ENCODE data around the gene NHLRC2. TPM values are rescaled to one million over a fixed set of nuclear protein-coding genes. Genes with fewer than 3 reads are reported as not detected.
A peak's percentile ranks its signal among the peaks of the same experiment; 100 is the strongest.

The NHLRC2 gene
- total RNA-seq, 2 experiments from 2014 or later, result 20.1 to 22.3 TPM

GRCh38 chr10:113890769-113891168 is 36.3 kb downstream of the NHLRC2 start:
- H3K27me3 Mint-ChIP-seq, result no peaks in the 10 kb centered on the region
- intact Hi-C loops (cut with DNase I, micrococcal nuclease), result no loop called here
- ChIA-PET POLR2A (no interaction called here), CTCF (no interaction called here)
- no peak overlapping the region for H3K4me3 Mint-ChIP-seq
- peaks cover 2% of the 10 kb centered on the region for H3K9me3 Mint-ChIP-seq (ENCODE audit: low read depth)
- ATAC-seq, result no peak
- no peak for DNase-seq
- peaks cover 2% of the 10 kb centered on the region for H3K4me1 Mint-ChIP-seq
- peaks cover 33% of the 10 kb centered on the region for H3K36me3 Mint-ChIP-seq (ENCODE audit: low read depth)
- no peak overlapping the region for H3K27ac Mint-ChIP-seq

GRCh38 chr10:113891476-113891875 is 37.0 kb downstream of the NHLRC2 start:
- H3K9me3 Mint-ChIP-seq (ENCODE audit: low read depth), result peaks cover 2% of the 10 kb centered on the region
- intact Hi-C loops (cut with DNase I, micrococcal nuclease), result no loop called here
- no peak overlapping the region for H3K27ac Mint-ChIP-seq
- peaks cover 2% of the 10 kb centered on the region for H3K4me1 Mint-ChIP-seq
- peaks cover 33% of the 10 kb centered on the region for H3K36me3 Mint-ChIP-seq (ENCODE audit: low read depth)
- H3K4me3 Mint-ChIP-seq, result no peak overlapping the region
- no peaks in the 10 kb centered on the region for H3K27me3 Mint-ChIP-seq
- ChIA-PET CTCF (no interaction called here), POLR2A (no interaction called here)
- ATAC-seq (no peak), DNase-seq (no peak)

GRCh38 chr10:113893570-113893969 is 39.1 kb downstream of the NHLRC2 start:
- DNase-seq (no peak), ATAC-seq (no peak)
- no peaks in the 10 kb centered on the region for H3K27me3 Mint-ChIP-seq
- ChIA-PET CTCF (interaction anchor here (1.4 kb wide), 1 partner anchor 11 kb away, joined by 4 read pairs; no protein-coding TSS in a partner anchor), POLR2A (no interaction called here)
- peaks cover 2% of the 10 kb centered on the region for H3K4me1 Mint-ChIP-seq
- no peak overlapping the region for H3K4me3 Mint-ChIP-seq
- peaks cover 25% of the 10 kb centered on the region for H3K36me3 Mint-ChIP-seq (ENCODE audit: low read depth)
- peaks cover 2% of the 10 kb centered on the region for H3K9me3 Mint-ChIP-seq (ENCODE audit: low read depth)
- no peak overlapping the region for H3K27ac Mint-ChIP-seq
- intact Hi-C loops (cut with DNase I, micrococcal nuclease), result no loop called here

- no peak for DNase-seq
- Mint-ChIP-seq H3K36me3 (ENCODE audit: low read depth) (peaks cover 27% of the 10 kb centered on the region), H3K27me3 (no peaks in the 10 kb centered on the region), H3K27ac (no peak overlapping the region), H3K4me1 (peaks cover 1% of the 10 kb centered on the region), H3K4me3 (no peak overlapping the region), H3K9me3 (ENCODE audit: low read depth) (peaks cover 2% of the 10 kb centered on the region)
- ATAC-seq, result no peak
- intact Hi-C loops (cut with DNase I, micrococcal nuclease), result no loop called here
- ChIA-PET POLR2A (no interaction called here), CTCF (interaction anchor here (1.4 kb wide), 1 partner anchor 10 kb away, joined by 4 read pairs; no protein-coding TSS in a partner anchor)
Measured at GRCh38 chr10:113894581-113894980, 40.1 kb downstream of the NHLRC2 start.

GRCh38 chr10:113895018-113895417 is 40.6 kb downstream of the NHLRC2 start:
- H3K4me1 Mint-ChIP-seq, result no peaks in the 10 kb centered on the region
- peaks cover 2% of the 10 kb centered on the region for H3K9me3 Mint-ChIP-seq (ENCODE audit: low read depth)
- no peak overlapping the region for H3K4me3 Mint-ChIP-seq
- intact Hi-C loops (cut with DNase I, micrococcal nuclease), result no loop called here
- ChIA-PET POLR2A (no interaction called here), CTCF (interaction anchor here (1.4 kb wide), 1 partner anchor 9 kb away, joined by 4 read pairs; no protein-coding TSS in a partner anchor)
- H3K27me3 Mint-ChIP-seq, result no peaks in the 10 kb centered on the region
- H3K36me3 Mint-ChIP-seq (ENCODE audit: low read depth), result peaks cover 25% of the 10 kb centered on the region
- DNase-seq (no peak), ATAC-seq (no peak)
- no peak overlapping the region for H3K27ac Mint-ChIP-seq

- POLR2A ChIA-PET, result no interaction called here
- Mint-ChIP-seq H3K9me3 (ENCODE audit: low read depth) (peaks cover 2% of the 10 kb centered on the region), H3K27me3 (no peaks in the 10 kb centered on the region), H3K36me3 (ENCODE audit: low read depth) (peaks cover 26% of the 10 kb centered on the region), H3K27ac (no peak overlapping the region), H3K4me3 (no peak overlapping the region), H3K4me1 (no peaks in the 10 kb centered on the region)
- DNase-seq (no peak), ATAC-seq (no peak)
- intact Hi-C loops (cut with DNase I, micrococcal nuclease), result no loop called here
- CTCF ChIA-PET, result no interaction called here
Measured at GRCh38 chr10:113897693-113898618, 43.5 kb downstream of the NHLRC2 start.

GRCh38 chr10:113899952-113900598 is 45.6 kb downstream of the NHLRC2 start:
- ATAC-seq (no peak), DNase-seq (no peak)
- Mint-ChIP-seq H3K4me1 (no peaks in the 10 kb centered on the region), H3K4me3 (no peak overlapping the region), H3K9me3 (ENCODE audit: low read depth) (peaks cover 2% of the 10 kb centered on the region), H3K36me3 (ENCODE audit: low read depth) (peaks cover 31% of the 10 kb centered on the region), H3K27ac (no peak overlapping the region), H3K27me3 (no peaks in the 10 kb centered on the region)
- POLR2A ChIA-PET, result no interaction called here
- CTCF ChIA-PET, result no interaction called here
- intact Hi-C loops (cut with DNase I, micrococcal nuclease), result no loop called here

- Mint-ChIP-seq H3K4me3 (no peak overlapping the region), H3K36me3 (ENCODE audit: low read depth) (peaks cover 33% of the 10 kb centered on the region), H3K27me3 (no peaks in the 10 kb centered on the region), H3K4me1 (no peaks in the 10 kb centered on the region), H3K27ac (peak overlapping the region; percentile 11), H3K9me3 (ENCODE audit: low read depth) (no peaks in the 10 kb centered on the region)
- CTCF ChIA-PET, result no interaction called here
- POLR2A ChIA-PET, result no interaction called here
- intact Hi-C loops (cut with DNase I, micrococcal nuclease), result no loop called here
- no peak for DNase-seq
- no peak for ATAC-seq
Measured at GRCh38 chr10:113905756-113906155, 51.3 kb downstream of the NHLRC2 start.

GRCh38 chr10:113907166-113907565 is 52.7 kb downstream of the NHLRC2 start:
- Mint-ChIP-seq H3K4me3 (no peak overlapping the region), H3K4me1 (no peaks in the 10 kb centered on the region), H3K9me3 (ENCODE audit: low read depth) (no peaks in the 10 kb centered on the region), H3K36me3 (ENCODE audit: low read depth) (peaks cover 26% of the 10 kb centered on the region), H3K27me3 (no peaks in the 10 kb centered on the region), H3K27ac (no peak overlapping the region)
- ATAC-seq (no peak), DNase-seq (no peak)
- ChIA-PET POLR2A (no interaction called here), CTCF (no interaction called here)
- intact Hi-C loops (cut with DNase I, micrococcal nuclease), result no loop called here

- no peak for ATAC-seq
- no peaks in the 10 kb centered on the region for H3K9me3 Mint-ChIP-seq (ENCODE audit: low read depth)
- ChIA-PET POLR2A (no interaction called here), CTCF (interaction anchor here (0.6 to 1.0 kb wide), 2 partner anchors 101 to 1483 kb away, joined by 3 to 5 read pairs; no protein-coding TSS in a partner anchor)
- no peaks in the 10 kb centered on the region for H3K4me1 Mint-ChIP-seq
- peaks cover 26% of the 10 kb centered on the region for H3K36me3 Mint-ChIP-seq (ENCODE audit: low read depth)
- DNase-seq, result no peak
- intact Hi-C loops (cut with DNase I, micrococcal nuclease), result no loop called here
- no peak overlapping the region for H3K27ac Mint-ChIP-seq
- no peaks in the 10 kb centered on the region for H3K27me3 Mint-ChIP-seq
- H3K4me3 Mint-ChIP-seq, result no peak overlapping the region
Measured at GRCh38 chr10:113908236-113908635, 53.8 kb downstream of the NHLRC2 start.

- no peaks in the 10 kb centered on the region for H3K4me1 Mint-ChIP-seq
- ChIA-PET POLR2A (no interaction called here), CTCF (no interaction called here)
- no peaks in the 10 kb centered on the region for H3K27me3 Mint-ChIP-seq
- H3K4me3 Mint-ChIP-seq, result no peak overlapping the region
- intact Hi-C loops (cut with DNase I, micrococcal nuclease), result no loop called here
- DNase-seq (no peak), ATAC-seq (no peak)
- H3K36me3 Mint-ChIP-seq (ENCODE audit: low read depth), result peaks cover 8% of the 10 kb centered on the region
- no peak overlapping the region for H3K27ac Mint-ChIP-seq
- H3K9me3 Mint-ChIP-seq (ENCODE audit: low read depth), result no peaks in the 10 kb centered on the region
Measured at GRCh38 chr10:113911113-113911512, 56.7 kb downstream of the NHLRC2 start.

- intact Hi-C loops (cut with DNase I, micrococcal nuclease), result no loop called here
- Mint-ChIP-seq H3K27ac (no peak overlapping the region), H3K4me3 (no peak overlapping the region), H3K36me3 (ENCODE audit: low read depth) (peaks cover 8% of the 10 kb centered on the region), H3K27me3 (no peaks in the 10 kb centered on the region), H3K9me3 (ENCODE audit: low read depth) (no peaks in the 10 kb centered on the region), H3K4me1 (no peaks in the 10 kb centered on the region)
- no peak for ATAC-seq
- ChIA-PET POLR2A (no interaction called here), CTCF (interaction anchor here (1.3 kb wide), 1 partner anchor 393 kb away, joined by 3 read pairs; no protein-coding TSS in a partner anchor)
- no peak for DNase-seq
Measured at GRCh38 chr10:113911839-113912238, 57.4 kb downstream of the NHLRC2 start.
